Myocyte (in vitro differentiated cells): ENCODE measurements around the gene DELE1. TPM values are rescaled to one million over a fixed set of nuclear protein-coding genes. Genes with fewer than 3 reads are reported as not detected.
A peak's percentile ranks its signal among the peaks of the same experiment; 100 is the strongest.

ENCODE experiments used
- DNase-seq: peaks from one replicate; pipeline ENCODE4 v3.0.0-alpha.2; 2012; ENCODE audit warnings: low read depth
- total RNA-seq: library from RNA; depleted of rRNA; stranded (reverse); fragments of >200 nt; gene quantifications from 2 replicates; pipeline ENCODE4 v1.2.3, GENCODE V29; 2014

Gene DELE1
- total RNA-seq, 1 donor from 2014 or later = 71.5 TPM

- DNase-seq = no peak
Observed at GRCh38 chr5:141957367-141957996, 33.8 kb downstream of the DELE1 start.

GRCh38 chr5:141958113-141958512 lies 34.4 kb downstream of the DELE1 start, which contains the start of gene PCDH12:
Gene PCDH12, minus strand, starts transcription at chr5:141958202. Its CDS starts 351 bp downstream, at chr5:141957851.
- DNase-seq = no peak

- DNase-seq = no peak
Observed at GRCh38 chr5:141958546-141959172, 35.0 kb downstream of the DELE1 start.

- no peak for DNase-seq
Observed at GRCh38 chr5:141960018-141960417, 36.3 kb downstream of the DELE1 start.

- DNase-seq = peak; percentile 96
Observed at GRCh38 chr5:141960449-141961323, 37.0 kb downstream of the DELE1 start.

GRCh38 chr5:141961466-141961865 lies 37.8 kb downstream of the DELE1 start:
- DNase-seq = no peak

GRCh38 chr5:141963701-141964100 lies 40.0 kb downstream of the DELE1 start:
- peak; percentile 79 for DNase-seq

- DNase-seq = peak; percentile 95
Observed at GRCh38 chr5:141965071-141965470, 41.4 kb downstream of the DELE1 start.

- no peak for DNase-seq
Observed at GRCh38 chr5:141966275-141966962, 42.7 kb downstream of the DELE1 start.

- no peak for DNase-seq
Observed at GRCh38 chr5:141966963-141967333, 43.3 kb downstream of the DELE1 start.

- DNase-seq = peak; percentile 95
Observed at GRCh38 chr5:141968914-141969608, 45.4 kb downstream of the DELE1 start, which contains the start of gene RNF14. Gene RNF14, plus strand, starts transcription at chr5:141969105. Its CDS starts 4,484 bp downstream, at chr5:141973589.

- peak; percentile 54 for DNase-seq
Observed at GRCh38 chr5:141969783-141970771, 46.4 kb downstream of the DELE1 start.

GRCh38 chr5:141973871-141974595 lies 50.4 kb downstream of the DELE1 start:
- DNase-seq = no peak

GRCh38 chr5:141976176-141976575 lies 52.5 kb downstream of the DELE1 start:
- DNase-seq = no peak

GRCh38 chr5:141978389-141978788 lies 54.7 kb downstream of the DELE1 start:
- DNase-seq = no peak

GRCh38 chr5:141982626-141983025 lies 59.0 kb downstream of the DELE1 start:
- no peak for DNase-seq

- no peak for DNase-seq
Observed at GRCh38 chr5:141986072-141986471, 62.4 kb downstream of the DELE1 start.

GRCh38 chr5:141989720-141990119 lies 66.0 kb downstream of the DELE1 start:
- DNase-seq = no peak
